SU-DHL-6 (cell line): Measurements from ENCODE around the gene ABCG1.

Experiments used
- EZH2phosphoT487 ChIP-seq: fragments of 200-600 bp; sonication (generic), shearing (Covaris generic); conservative IDR thresholded peaks from 2 replicates; pipeline ENCODE4 v1.6.1; 2018; ENCODE audit warnings: mild to moderate bottlenecking, antibody characterized with exemption, low read length, moderate library complexity, mixed read lengths
- TF ChIP-seq, protein P1 (sequence below): fragments of 200-600 bp; sonication (generic); IDR thresholded peaks from one replicate; pipeline ENCODE4 v1.5.1; 2017; ENCODE audit warnings: antibody characterized with exemption, mild to moderate bottlenecking, low read length, moderate library complexity; ENCODE audit not compliant: insufficient read depth, poor library complexity, severe bottlenecking

- TF ChIP-seq, protein P1, sequence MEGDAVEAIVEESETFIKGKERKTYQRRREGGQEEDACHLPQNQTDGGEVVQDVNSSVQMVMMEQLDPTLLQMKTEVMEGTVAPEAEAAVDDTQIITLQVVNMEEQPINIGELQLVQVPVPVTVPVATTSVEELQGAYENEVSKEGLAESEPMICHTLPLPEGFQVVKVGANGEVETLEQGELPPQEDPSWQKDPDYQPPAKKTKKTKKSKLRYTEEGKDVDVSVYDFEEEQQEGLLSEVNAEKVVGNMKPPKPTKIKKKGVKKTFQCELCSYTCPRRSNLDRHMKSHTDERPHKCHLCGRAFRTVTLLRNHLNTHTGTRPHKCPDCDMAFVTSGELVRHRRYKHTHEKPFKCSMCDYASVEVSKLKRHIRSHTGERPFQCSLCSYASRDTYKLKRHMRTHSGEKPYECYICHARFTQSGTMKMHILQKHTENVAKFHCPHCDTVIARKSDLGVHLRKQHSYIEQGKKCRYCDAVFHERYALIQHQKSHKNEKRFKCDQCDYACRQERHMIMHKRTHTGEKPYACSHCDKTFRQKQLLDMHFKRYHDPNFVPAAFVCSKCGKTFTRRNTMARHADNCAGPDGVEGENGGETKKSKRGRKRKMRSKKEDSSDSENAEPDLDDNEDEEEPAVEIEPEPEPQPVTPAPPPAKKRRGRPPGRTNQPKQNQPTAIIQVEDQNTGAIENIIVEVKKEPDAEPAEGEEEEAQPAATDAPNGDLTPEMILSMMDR: no peak
- no peak for TF ChIP-seq EZH2phosphoT487
Measured at GRCh38 chr21:42262831-42263231, 43.9 kb downstream of the ABCG1 start.
